Activated naive CD8-positive, alpha-beta T cell (primary cell): ENCODE measurements around the gene PLXNA4.

Experiments used
- H3K27ac Mint-ChIP-seq: one replicate; pipeline ENCODE4 v1.8.0; 2021; ENCODE audit warnings: mixed read lengths
- H3K27me3 Mint-ChIP-seq: one replicate; pipeline ENCODE4 v1.8.0; 2021; ENCODE audit warnings: mixed read lengths
- H3K36me3 Mint-ChIP-seq: one replicate; pipeline ENCODE4 v1.8.0; 2021; ENCODE audit warnings: mixed read lengths
- H3K4me1 Mint-ChIP-seq: one replicate; pipeline ENCODE4 v1.8.0; 2021; ENCODE audit warnings: low read depth, mixed read lengths
- H3K4me3 Mint-ChIP-seq: one replicate; pipeline ENCODE4 v1.8.0; 2021; ENCODE audit warnings: mild to moderate bottlenecking, mixed read lengths
- H3K9me3 Mint-ChIP-seq: one replicate; pipeline ENCODE4 v1.8.0; 2021; ENCODE audit warnings: low read depth, mixed read lengths

The PLXNA4 gene

GRCh38 chr7:132158841-132159240 is 417.4 kb downstream of the PLXNA4 start:
- Mint-ChIP-seq H3K27ac (no peak overlapping the region), H3K27me3 (no peaks in the 10 kb centered on the region), H3K9me3 (no peaks in the 10 kb centered on the region), H3K4me1 (no peaks in the 10 kb centered on the region), H3K4me3 (no peak overlapping the region), H3K36me3 (no peaks in the 10 kb centered on the region)

DNA sequence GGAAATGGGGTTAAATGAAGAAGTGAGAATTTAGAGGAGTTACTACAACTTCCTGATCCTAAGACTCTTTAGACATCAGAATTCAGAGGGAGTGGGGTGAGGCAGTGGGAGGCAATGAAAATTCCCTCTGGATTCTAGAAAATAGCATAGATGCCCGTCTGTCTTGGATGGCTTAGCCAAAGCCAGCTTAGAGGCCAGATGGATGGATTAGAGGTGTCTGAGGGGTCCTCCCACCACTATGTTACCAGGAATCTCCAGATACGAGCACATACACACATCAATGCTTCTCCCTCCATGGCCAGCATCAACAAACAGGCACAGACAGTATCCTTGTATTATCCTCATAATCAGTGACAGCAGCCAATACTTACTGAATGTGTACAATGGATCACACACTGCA is 418.1 kb downstream of the PLXNA4 start:
- no peak overlapping the region for H3K4me3 Mint-ChIP-seq
- peaks cover under 1% of the 10 kb centered on the region for H3K27me3 Mint-ChIP-seq
- no peaks in the 10 kb centered on the region for H3K36me3 Mint-ChIP-seq
- H3K27ac Mint-ChIP-seq = no peak overlapping the region
- no peaks in the 10 kb centered on the region for H3K4me1 Mint-ChIP-seq
- H3K9me3 Mint-ChIP-seq = no peaks in the 10 kb centered on the region

DNA sequence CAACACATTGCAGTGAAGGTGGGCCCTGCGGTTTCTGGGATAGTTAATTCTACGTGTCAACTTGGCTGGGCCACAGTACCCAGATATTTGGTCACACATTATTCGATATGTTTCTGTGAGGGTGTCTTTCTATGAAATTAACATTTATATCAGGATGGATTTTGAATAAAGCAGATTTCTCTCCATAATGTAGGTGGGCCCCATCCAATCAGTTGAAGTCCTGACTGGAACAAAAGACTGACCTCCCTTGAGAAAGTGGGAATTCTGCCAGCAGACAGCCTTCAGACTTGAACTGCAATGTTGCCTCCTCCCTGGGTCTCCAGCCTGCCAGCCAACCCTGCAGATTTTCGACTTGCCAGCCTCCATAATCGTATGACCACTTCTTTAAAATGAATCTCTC is 420.6 kb downstream of the PLXNA4 start:
- Mint-ChIP-seq H3K9me3 (no peaks in the 10 kb centered on the region), H3K4me3 (no peak overlapping the region), H3K27ac (no peak overlapping the region), H3K27me3 (peaks cover 2% of the 10 kb centered on the region), H3K36me3 (no peaks in the 10 kb centered on the region), H3K4me1 (no peaks in the 10 kb centered on the region)

GRCh38 chr7:132154695-132155471 is 421.4 kb downstream of the PLXNA4 start:
- no peaks in the 10 kb centered on the region for H3K4me1 Mint-ChIP-seq
- H3K27me3 Mint-ChIP-seq = peaks cover 2% of the 10 kb centered on the region
- H3K9me3 Mint-ChIP-seq = no peaks in the 10 kb centered on the region
- no peak overlapping the region for H3K4me3 Mint-ChIP-seq
- no peak overlapping the region for H3K27ac Mint-ChIP-seq
- no peaks in the 10 kb centered on the region for H3K36me3 Mint-ChIP-seq

DNA sequence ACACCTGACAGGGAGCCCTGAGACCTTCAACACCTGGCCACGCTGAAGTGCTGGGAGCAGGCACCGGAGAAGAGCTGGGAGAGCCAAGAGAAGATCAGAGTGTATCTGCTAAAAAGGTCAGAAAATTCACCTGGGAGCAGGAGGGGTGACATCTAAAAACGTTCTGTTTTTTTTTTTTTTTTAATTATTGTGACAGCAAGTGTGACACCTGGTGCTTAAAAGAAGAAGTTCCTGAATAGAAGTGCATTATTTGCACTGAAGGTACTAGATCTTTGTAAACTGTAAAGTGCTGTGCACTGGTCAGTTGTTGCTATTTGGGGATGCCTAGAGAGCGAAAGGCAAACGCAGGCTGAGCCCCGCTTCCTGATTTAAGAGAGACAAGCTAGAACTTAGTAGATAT is 422.0 kb downstream of the PLXNA4 start:
- Mint-ChIP-seq H3K9me3 (no peaks in the 10 kb centered on the region), H3K4me1 (no peaks in the 10 kb centered on the region), H3K27me3 (peaks cover 3% of the 10 kb centered on the region), H3K36me3 (no peaks in the 10 kb centered on the region), H3K4me3 (no peak overlapping the region), H3K27ac (no peak overlapping the region)

DNA sequence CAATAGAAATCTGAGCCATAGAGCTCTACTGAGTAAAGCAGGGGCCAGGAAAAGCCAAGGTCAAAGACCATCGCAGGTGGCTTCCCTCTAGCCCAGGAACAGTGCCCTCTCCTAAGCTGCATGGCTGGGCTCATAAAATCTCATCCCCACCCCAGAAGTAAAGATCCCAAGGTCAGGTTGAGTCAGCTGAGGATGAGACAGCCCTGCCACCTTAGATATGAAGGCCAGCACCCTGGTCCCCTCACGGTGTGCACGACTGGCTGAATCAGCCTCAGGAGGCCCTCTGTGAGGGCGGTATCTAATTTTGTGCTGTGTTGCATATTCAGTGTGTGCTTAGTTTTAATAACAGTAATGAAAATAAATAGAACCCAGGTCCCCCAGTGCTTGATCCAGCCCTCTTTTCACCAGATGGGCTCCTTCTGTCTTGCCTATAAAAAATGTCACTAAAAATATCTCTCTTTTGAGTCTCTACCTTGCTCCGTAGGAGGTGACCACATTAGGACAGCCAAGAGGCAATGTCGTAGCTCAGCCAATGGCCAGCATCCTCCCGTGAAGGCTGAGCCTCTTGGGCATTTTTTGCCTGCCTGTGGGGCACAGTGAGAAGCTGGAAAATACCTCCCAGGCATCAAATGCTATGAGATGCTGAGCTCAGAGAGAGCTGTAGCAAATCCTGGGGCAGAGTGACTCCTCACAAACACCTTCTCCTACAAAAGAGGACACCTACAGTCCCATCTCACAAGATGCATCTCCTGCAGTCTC is 424.0 kb downstream of the PLXNA4 start:
- H3K4me1 Mint-ChIP-seq = no peaks in the 10 kb centered on the region
- peaks cover 3% of the 10 kb centered on the region for H3K27me3 Mint-ChIP-seq
- no peak overlapping the region for H3K27ac Mint-ChIP-seq
- no peaks in the 10 kb centered on the region for H3K9me3 Mint-ChIP-seq
- no peak overlapping the region for H3K4me3 Mint-ChIP-seq
- no peaks in the 10 kb centered on the region for H3K36me3 Mint-ChIP-seq

DNA sequence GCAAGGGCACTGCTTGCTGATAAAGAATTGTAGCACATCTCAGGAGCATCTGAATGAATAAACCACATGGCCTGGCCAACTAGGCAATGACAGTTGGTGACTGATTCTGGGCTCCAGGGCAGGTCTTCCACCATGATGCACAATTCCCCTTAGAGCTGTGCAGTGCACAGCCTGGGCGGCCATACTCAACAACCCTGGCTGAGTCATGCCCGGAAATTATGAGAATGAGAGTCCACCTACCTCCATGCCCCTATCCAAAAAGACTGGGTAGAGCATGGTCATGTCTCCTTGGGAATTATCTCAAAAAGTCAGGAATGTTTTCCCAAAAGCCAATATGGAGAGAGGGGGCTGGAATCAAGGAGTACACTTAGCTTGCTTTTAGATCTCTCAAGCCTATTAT is 425.6 kb downstream of the PLXNA4 start:
- H3K4me1 Mint-ChIP-seq = no peaks in the 10 kb centered on the region
- H3K36me3 Mint-ChIP-seq = no peaks in the 10 kb centered on the region
- H3K9me3 Mint-ChIP-seq = no peaks in the 10 kb centered on the region
- no peak overlapping the region for H3K4me3 Mint-ChIP-seq
- peaks cover 3% of the 10 kb centered on the region for H3K27me3 Mint-ChIP-seq
- H3K27ac Mint-ChIP-seq = no peak overlapping the region

DNA sequence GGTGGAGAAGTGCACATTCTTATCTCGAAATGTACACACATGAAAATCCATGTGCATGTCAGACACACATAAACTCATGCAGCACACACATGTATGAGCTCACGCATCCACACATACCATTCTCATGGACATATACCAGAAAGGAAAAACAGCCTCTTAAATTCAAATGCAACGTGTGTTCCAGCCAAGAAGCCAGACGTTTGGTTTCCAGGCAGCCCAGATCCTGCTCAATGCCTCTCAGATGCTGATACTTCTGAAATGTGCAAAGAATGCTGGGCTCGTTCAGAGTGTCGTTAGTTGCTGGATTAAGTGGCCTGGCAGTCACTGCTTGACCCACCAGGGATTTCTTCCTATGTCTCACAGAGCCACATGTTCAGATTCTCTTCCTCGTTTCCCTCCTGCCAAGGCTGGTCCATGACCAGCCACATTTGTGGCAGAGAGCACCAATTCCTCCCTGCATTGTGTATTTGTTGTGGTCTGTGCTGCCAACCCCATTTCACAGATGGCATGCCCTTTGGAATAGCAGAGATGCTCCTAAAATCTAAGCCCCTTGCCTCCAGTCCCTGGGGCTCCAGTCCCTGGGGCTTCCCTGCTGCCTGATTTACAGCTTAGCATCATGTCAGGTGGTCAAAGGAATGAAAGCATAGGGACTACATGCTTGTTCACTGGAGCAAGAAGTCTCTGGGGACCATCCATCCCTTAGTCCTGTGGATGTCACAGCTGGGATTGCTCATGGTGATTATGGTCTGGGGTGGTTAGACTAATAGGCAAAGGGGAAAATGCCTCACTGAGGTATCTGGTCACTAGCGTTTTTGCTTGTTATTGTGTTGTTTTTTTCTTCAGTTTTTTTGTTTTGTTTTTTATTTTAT is 426.6 kb downstream of the PLXNA4 start:
- Mint-ChIP-seq H3K9me3 (no peaks in the 10 kb centered on the region), H3K27ac (no peak overlapping the region), H3K27me3 (peaks cover 3% of the 10 kb centered on the region), H3K36me3 (no peaks in the 10 kb centered on the region), H3K4me1 (no peaks in the 10 kb centered on the region), H3K4me3 (no peak overlapping the region)

DNA sequence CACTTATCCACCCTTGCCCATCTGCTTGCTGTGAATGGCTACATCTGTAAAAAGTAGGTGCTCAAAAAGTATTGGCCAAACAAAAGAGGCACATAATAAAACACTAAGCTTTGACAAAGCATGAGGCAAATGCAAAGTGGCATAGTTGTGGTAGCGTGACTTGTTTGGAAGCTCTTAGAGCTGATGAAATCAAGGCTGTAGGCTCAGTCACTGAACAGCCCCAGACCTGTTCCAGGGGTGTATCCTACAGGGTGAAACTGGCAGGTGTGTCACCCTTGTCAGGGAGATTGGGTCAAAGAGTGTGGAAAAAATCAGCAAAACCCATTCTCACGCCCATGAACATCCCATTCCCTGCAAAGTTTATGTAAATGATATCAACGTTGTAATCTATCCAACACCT is 427.4 kb downstream of the PLXNA4 start:
- no peak overlapping the region for H3K4me3 Mint-ChIP-seq
- H3K9me3 Mint-ChIP-seq = no peaks in the 10 kb centered on the region
- no peaks in the 10 kb centered on the region for H3K36me3 Mint-ChIP-seq
- H3K27ac Mint-ChIP-seq = no peak overlapping the region
- peaks cover 3% of the 10 kb centered on the region for H3K27me3 Mint-ChIP-seq
- no peaks in the 10 kb centered on the region for H3K4me1 Mint-ChIP-seq

DNA sequence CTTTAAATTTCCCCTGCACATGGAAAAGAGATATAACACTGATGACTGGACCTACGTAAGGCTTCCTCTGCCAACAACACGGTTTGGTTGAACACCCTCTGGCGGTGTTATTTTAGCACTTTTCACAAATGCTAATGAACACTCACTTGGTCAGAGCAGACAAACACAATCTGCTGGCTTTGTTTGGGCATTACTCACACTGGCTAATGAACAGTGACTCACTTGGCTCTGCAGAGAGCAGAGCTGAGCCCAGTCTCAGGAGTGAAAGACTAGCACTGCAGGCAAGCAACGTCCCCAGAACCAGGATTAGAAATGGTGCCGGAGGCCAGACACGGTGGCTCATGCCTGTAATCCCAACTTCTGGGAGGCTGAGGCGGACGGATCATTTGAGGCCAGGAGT is 430.8 kb downstream of the PLXNA4 start:
- Mint-ChIP-seq H3K27me3 (peaks cover 2% of the 10 kb centered on the region), H3K4me1 (no peaks in the 10 kb centered on the region), H3K27ac (no peak overlapping the region), H3K9me3 (no peaks in the 10 kb centered on the region), H3K36me3 (no peaks in the 10 kb centered on the region), H3K4me3 (no peak overlapping the region)

GRCh38 chr7:132145063-132145462 is 431.2 kb downstream of the PLXNA4 start:
- no peak overlapping the region for H3K27ac Mint-ChIP-seq
- no peaks in the 10 kb centered on the region for H3K4me1 Mint-ChIP-seq
- no peak overlapping the region for H3K4me3 Mint-ChIP-seq
- peaks cover 2% of the 10 kb centered on the region for H3K27me3 Mint-ChIP-seq
- H3K9me3 Mint-ChIP-seq = no peaks in the 10 kb centered on the region
- H3K36me3 Mint-ChIP-seq = no peaks in the 10 kb centered on the region

- no peaks in the 10 kb centered on the region for H3K36me3 Mint-ChIP-seq
- no peaks in the 10 kb centered on the region for H3K9me3 Mint-ChIP-seq
- no peaks in the 10 kb centered on the region for H3K27me3 Mint-ChIP-seq
- no peak overlapping the region for H3K27ac Mint-ChIP-seq
- H3K4me1 Mint-ChIP-seq = no peaks in the 10 kb centered on the region
- no peak overlapping the region for H3K4me3 Mint-ChIP-seq
These were observed 434.3 kb downstream of the PLXNA4 start for GRCh38 chr7:132142006-132142405.

DNA sequence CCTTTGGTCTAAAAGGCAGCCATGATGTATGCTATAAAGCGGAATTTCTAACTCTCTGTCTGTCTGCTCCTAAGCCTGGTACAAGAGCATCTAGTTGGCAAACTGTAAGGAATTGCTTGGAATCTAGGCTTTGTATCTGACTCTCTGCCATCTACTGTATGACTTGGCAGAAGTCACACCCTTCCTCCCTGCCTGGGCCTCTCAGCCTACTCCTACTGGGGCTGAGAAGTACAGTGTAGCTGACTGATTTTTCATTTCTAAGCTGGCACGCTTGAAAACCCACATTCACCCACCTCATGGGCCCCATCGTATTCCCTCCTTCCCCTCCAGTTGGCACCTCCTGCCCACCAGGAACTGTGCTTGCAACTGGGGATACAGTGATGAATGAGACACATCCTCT is 435.2 kb downstream of the PLXNA4 start:
- Mint-ChIP-seq H3K27ac (no peak overlapping the region), H3K27me3 (no peaks in the 10 kb centered on the region), H3K4me1 (no peaks in the 10 kb centered on the region), H3K36me3 (no peaks in the 10 kb centered on the region), H3K4me3 (no peak overlapping the region), H3K9me3 (no peaks in the 10 kb centered on the region)

DNA sequence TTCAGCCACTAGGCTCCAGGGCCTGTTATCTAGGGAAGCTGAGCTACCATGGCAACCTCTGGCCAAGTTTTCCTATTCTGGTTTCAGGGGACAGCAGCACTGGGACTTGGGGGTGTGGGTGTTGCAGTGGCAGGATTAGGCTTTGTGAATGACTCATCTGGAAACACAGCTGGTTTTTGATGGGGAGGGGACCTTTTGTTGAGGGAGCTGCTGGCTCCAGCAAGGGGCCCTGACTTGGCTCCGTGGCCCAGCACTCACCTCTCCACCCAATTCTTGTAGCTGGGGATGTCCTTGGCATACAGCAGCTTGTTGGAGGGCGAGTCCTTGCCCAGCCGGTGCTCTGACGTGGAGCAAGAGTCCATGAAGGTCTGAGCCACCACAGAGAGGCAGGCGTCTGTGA is 435.9 kb downstream of the PLXNA4 start:
- Mint-ChIP-seq H3K27ac (no peak overlapping the region), H3K36me3 (no peaks in the 10 kb centered on the region), H3K4me3 (no peak overlapping the region), H3K9me3 (no peaks in the 10 kb centered on the region), H3K27me3 (no peaks in the 10 kb centered on the region), H3K4me1 (no peaks in the 10 kb centered on the region)

- Mint-ChIP-seq H3K36me3 (no peaks in the 10 kb centered on the region), H3K27me3 (no peaks in the 10 kb centered on the region), H3K27ac (no peak overlapping the region), H3K9me3 (no peaks in the 10 kb centered on the region), H3K4me1 (no peaks in the 10 kb centered on the region), H3K4me3 (no peak overlapping the region)
These were observed 437.5 kb downstream of the PLXNA4 start for GRCh38 chr7:132138817-132139216.
